PC-3 (cell line): ENCODE measurements around the gene KCNH1. TPM values are rescaled to one million over a fixed set of nuclear protein-coding genes. Genes with fewer than 3 reads are reported as not detected.

Source experiments
- ATAC-seq: fragments of 200-7000 bp; cut with Tn5 transposase; 2 replicates; pipeline ENCODE4 v1.9.1; 2020; ENCODE audit warnings: mild to moderate bottlenecking, moderate library complexity
- BruUV-seq: library from RNA; stranded (reverse); fragments of 400-500 nt; replicated peaks from 2 replicates; lab custom pipeline; 2021; lab: Mats Ljungman, UMichigan
- CTCF ChIA-PET: fragments of 300-600 bp; sonication (Branson Sonifier 250); formaldehyde crosslinking; loops from one replicate; lab custom pipeline; 2022; ENCODE audit warnings: antibody characterized with exemption; lab: Charles Lee
- POLR2A ChIA-PET: fragments of 300-600 bp; sonication (Branson Sonifier 250); formaldehyde crosslinking; loops from one replicate; lab custom pipeline; 2022; ENCODE audit warnings: antibody characterized with exemption; ENCODE audit not compliant: unreplicated experiment; lab: Charles Lee
- DNase-seq: peaks from one replicate; pipeline ENCODE4 v3.0.0-alpha.2; 2015
- H2AFZ ChIP-seq: fragments of 300-600 bp; sonication (generic); 2 replicates; pipeline ENCODE4 v1.6.0; 2016; ENCODE audit warnings: antibody characterized with exemption, low read length
- H3F3A ChIP-seq: fragments of 300-600 bp; sonication (generic); one replicate; pipeline ENCODE4 v1.6.0; 2017; ENCODE audit warnings: antibody characterized with exemption, low read length, control low read depth, mild to moderate bottlenecking; ENCODE audit not compliant: unreplicated experiment
- H3K27ac ChIP-seq: fragments of 300-600 bp; sonication (generic); 2 replicates; pipeline ENCODE4 v1.5.1; 2016; ENCODE audit warnings: mild to moderate bottlenecking, low read length
- H3K27me3 ChIP-seq: fragments of 300-600 bp; sonication (generic); 2 replicates; pipeline ENCODE4 v1.6.1; 2016; ENCODE audit warnings: low read length, mixed read lengths
- H3K36me3 ChIP-seq: fragments of 300-600 bp; sonication (generic); 2 replicates; pipeline ENCODE4 v1.6.1; 2016; ENCODE audit warnings: low read depth, mixed run types, low read length, mixed read lengths
- H3K4me1 ChIP-seq: fragments of 300-600 bp; sonication (generic); 2 replicates; pipeline ENCODE4 v1.5.1; 2016; ENCODE audit warnings: low read length; ENCODE audit not compliant: insufficient read depth
- H3K4me2 ChIP-seq: fragments of 300-600 bp; sonication (generic); 2 replicates; pipeline ENCODE4 v1.6.0; 2016; ENCODE audit warnings: low read length
- H3K4me3 ChIP-seq: fragments of 300-600 bp; sonication (generic); 2 replicates; pipeline ENCODE4 v1.5.1; 2016; ENCODE audit warnings: mild to moderate bottlenecking, low read length, mixed read lengths
- H3K79me2 ChIP-seq: fragments of 300-600 bp; sonication (generic); 2 replicates; pipeline ENCODE4 v1.6.1; 2017; ENCODE audit warnings: low read length, mixed read lengths
- H3K9ac ChIP-seq: fragments of 300-600 bp; sonication (generic); 2 replicates; pipeline ENCODE4 v1.6.0; 2016; ENCODE audit warnings: mild to moderate bottlenecking, low read length
- H3K9me2 ChIP-seq: fragments of 300-600 bp; sonication (generic); replicated peaks from 2 replicates; pipeline ENCODE4 v1.6.1; 2016; ENCODE audit warnings: mixed run types, low read length, mixed read lengths
- H3K9me3 ChIP-seq: fragments of 300-600 bp; sonication (generic); 2 replicates; pipeline ENCODE4 v1.6.1; 2016; ENCODE audit warnings: low read length, mixed read lengths
- H4K20me1 ChIP-seq: fragments of 300-600 bp; sonication (generic); 2 replicates; pipeline ENCODE4 v1.6.1; 2016; ENCODE audit warnings: low read length, mixed read lengths
- CTCF ChIP-seq: fragments of 300-600 bp; sonication (generic); conservative IDR thresholded peaks from 2 replicates; pipeline ENCODE4 v1.5.1; 2017; ENCODE audit warnings: antibody characterized with exemption, low read depth, mild to moderate bottlenecking, low read length
- EZH2 ChIP-seq: fragments of 300-600 bp; sonication (generic); IDR thresholded peaks from one replicate; pipeline ENCODE4 v1.6.1; 2017; ENCODE audit warnings: antibody characterized with exemption, mild to moderate bottlenecking, low read length; ENCODE audit not compliant: unreplicated experiment
- EZH2phosphoT487 ChIP-seq: fragments of 300-600 bp; sonication (generic); IDR thresholded peaks from 2 replicates; pipeline ENCODE4 v1.6.1; 2018; ENCODE audit warnings: mild to moderate bottlenecking, antibody characterized with exemption, low read length, borderline replicate concordance
- intact Hi-C: fragments of 100-400 bp; cut with micrococcal nuclease; formaldehyde crosslinking; loops from 2 replicates; pipeline ENCODE4 v1.9.0; 2023
- total RNA-seq: library from RNA; depleted of rRNA; stranded (reverse); fragments of >200 nt; gene quantifications from 2 replicates; pipeline ENCODE4 v1.2.3, GENCODE V29; 2014; rRNA removed

The KCNH1 gene
- total RNA-seq, 1 experiment from 2014 or later, result not detected

DNA sequence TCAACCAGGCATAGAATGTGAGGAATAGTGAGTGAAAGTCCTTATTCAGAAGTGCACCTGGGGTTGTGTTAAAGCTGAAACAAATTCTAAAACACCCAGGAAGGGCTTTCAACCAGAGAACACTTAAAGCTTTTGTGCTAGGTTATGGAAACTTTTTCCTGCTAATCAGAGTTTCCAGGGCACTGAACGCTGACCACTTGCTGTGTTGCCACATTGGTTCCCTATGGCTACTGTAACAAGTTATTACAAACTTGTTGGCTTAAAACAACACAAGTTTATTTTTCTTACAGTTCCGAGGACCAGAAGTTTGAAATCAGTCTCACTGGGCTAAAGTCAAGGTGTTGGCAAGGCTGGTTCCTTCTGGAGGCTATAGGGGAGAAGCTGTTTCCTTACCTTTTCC lies 504.7 kb downstream of the KCNH1 start:
- H3K27me3 ChIP-seq, result peaks cover 19% of the 10 kb centered on the region; the same call in 1 of the 2 replicates
- H3K9ac ChIP-seq, result no peak overlapping the region
- POLR2A ChIA-PET, result no interaction called here
- H3K4me2 ChIP-seq, result no peak overlapping the region
- no peak for ATAC-seq
- CTCF ChIA-PET, result no interaction called here
- no peaks in the 10 kb centered on the region for H3K36me3 ChIP-seq
- H4K20me1 ChIP-seq, result no peaks in the 10 kb centered on the region
- no peaks in the 10 kb centered on the region for H3F3A ChIP-seq
- H3K79me2 ChIP-seq, result no peaks in the 10 kb centered on the region
- no peak for TF ChIP-seq EZH2
- no peak for TF ChIP-seq CTCF
- no peak for TF ChIP-seq EZH2phosphoT487
- H3K9me3 ChIP-seq, result no peaks in the 10 kb centered on the region
- no peak for DNase-seq
- BruUV-seq, result no TSS peak
- H3K27ac ChIP-seq, result no peak overlapping the region
- H3K4me1 ChIP-seq, result no peaks in the 10 kb centered on the region
- no peak overlapping the region for H2AFZ ChIP-seq
- intact Hi-C loops, result no loop called here
- no peaks in the 10 kb centered on the region for H3K9me2 ChIP-seq
- H3K4me3 ChIP-seq, result no peak overlapping the region

GRCh38 chr1:210627755-210628154 lies 506.2 kb downstream of the KCNH1 start:
- peaks cover 19% of the 10 kb centered on the region; the same call in 1 of the 2 replicates for H3K27me3 ChIP-seq
- no peaks in the 10 kb centered on the region for H3K9me2 ChIP-seq
- no peak overlapping the region for H3K4me3 ChIP-seq
- DNase-seq (no peak), ATAC-seq (no peak)
- BruUV-seq, result no TSS peak
- H2AFZ ChIP-seq, result no peak overlapping the region
- no peaks in the 10 kb centered on the region for H3K9me3 ChIP-seq
- ChIA-PET POLR2A (no interaction called here), CTCF (no interaction called here)
- intact Hi-C loops, result no loop called here
- no peaks in the 10 kb centered on the region for H3K79me2 ChIP-seq
- no peak overlapping the region for H3K9ac ChIP-seq
- TF ChIP-seq CTCF, result no peak
- no peak for TF ChIP-seq EZH2
- no peak for TF ChIP-seq EZH2phosphoT487
- no peaks in the 10 kb centered on the region for H4K20me1 ChIP-seq
- H3K27ac ChIP-seq, result no peak overlapping the region
- no peaks in the 10 kb centered on the region for H3K4me1 ChIP-seq
- H3K36me3 ChIP-seq, result no peaks in the 10 kb centered on the region
- no peak overlapping the region for H3K4me2 ChIP-seq
- no peaks in the 10 kb centered on the region for H3F3A ChIP-seq

Other genes starting within 250 kb of the KCNH1 start
- 12.7 and 20.4 TPM in 2 replicates for gene RCOR3, start 125.2 kb upstream of the KCNH1 start, total RNA-seq
- 5.1 and 12.2 TPM in 2 replicates for gene TRAF5, start 192.7 kb upstream of the KCNH1 start, total RNA-seq